NCI-H226 (cell line): ENCODE measurements around the gene YBX2.
A peak's percentile ranks its signal among the peaks of the same experiment; 100 is the strongest.

Experiments
- DNase-seq: peaks from one replicate; pipeline ENCODE4 v3.0.0-alpha.2; 2015

Gene YBX2

GRCh38 chr17:7322520-7323194, 28.2 kb upstream of the YBX2 start:
- DNase-seq = no peak

- no peak for DNase-seq
Measured at GRCh38 chr17:7321466-7321865, 27.0 kb upstream of the YBX2 start.

- no peak for DNase-seq
Measured at GRCh38 chr17:7318121-7318860, 23.9 kb upstream of the YBX2 start.

- no peak for DNase-seq
Measured at GRCh38 chr17:7317161-7317803, 22.8 kb upstream of the YBX2 start.

GRCh38 chr17:7315570-7316235, 21.3 kb upstream of the YBX2 start:
- DNase-seq = no peak

GRCh38 chr17:7314719-7315569, 20.5 kb upstream of the YBX2 start, which contains the start of gene GPS2:
GPS2 (minus strand) TSS chr17:7315360; CDS start chr17:7315052, 308 bp downstream.
- DNase-seq = peak; percentile 77

- no peak for DNase-seq
Measured at GRCh38 chr17:7313890-7314718, 19.7 kb upstream of the YBX2 start.

- no peak for DNase-seq
Measured at GRCh38 chr17:7313088-7313889, 18.9 kb upstream of the YBX2 start.

GRCh38 chr17:7312432-7313087, 18.1 kb upstream of the YBX2 start:
- no peak for DNase-seq

GRCh38 chr17:7311110-7311705, 16.8 kb upstream of the YBX2 start:
- no peak for DNase-seq

GRCh38 chr17:7309628-7310027, 15.2 kb upstream of the YBX2 start:
- no peak for DNase-seq

- DNase-seq = peak; percentile 68
Measured at GRCh38 chr17:7308625-7309433, 14.4 kb upstream of the YBX2 start.

GRCh38 chr17:7307686-7308624, 13.5 kb upstream of the YBX2 start:
- peak; percentile 33 for DNase-seq

GRCh38 chr17:7306911-7307685, 12.7 kb upstream of the YBX2 start, which contains the start of gene EIF5A:
EIF5A (plus strand) TSS chr17:7307628; CDS start chr17:7309636, 2,008 bp downstream.
- DNase-seq = peak; percentile 99

GRCh38 chr17:7304179-7304578, 9.7 kb upstream of the YBX2 start:
- no peak for DNase-seq

GRCh38 chr17:7296189-7296861, 1.9 kb upstream of the YBX2 start:
- peak; percentile 82 for DNase-seq
